Measurements from ENCODE around the gene SMIM32. TPM values are rescaled to one million over a fixed set of nuclear protein-coding genes. Genes with fewer than 3 reads are reported as not detected.
A peak's percentile ranks its signal among the peaks of the same experiment; 100 is the strongest.

SMIM32 gene
- total RNA-seq, 6 experiments from 2014 or later, result 0.25 to 1.1 TPM; not detected in 4

GRCh38 chr5:136199408-136199807 is 6.4 kb upstream of the SMIM32 start:
- 82% methylated on average over 2 of the region's 7 CpGs for WGBS (ENCODE audit: insufficient coverage, low coverage, low lambda C conversion rate, missing lambda C conversion rate)
- intact Hi-C loops (cut with DNase I), result no loop called here

DNA sequence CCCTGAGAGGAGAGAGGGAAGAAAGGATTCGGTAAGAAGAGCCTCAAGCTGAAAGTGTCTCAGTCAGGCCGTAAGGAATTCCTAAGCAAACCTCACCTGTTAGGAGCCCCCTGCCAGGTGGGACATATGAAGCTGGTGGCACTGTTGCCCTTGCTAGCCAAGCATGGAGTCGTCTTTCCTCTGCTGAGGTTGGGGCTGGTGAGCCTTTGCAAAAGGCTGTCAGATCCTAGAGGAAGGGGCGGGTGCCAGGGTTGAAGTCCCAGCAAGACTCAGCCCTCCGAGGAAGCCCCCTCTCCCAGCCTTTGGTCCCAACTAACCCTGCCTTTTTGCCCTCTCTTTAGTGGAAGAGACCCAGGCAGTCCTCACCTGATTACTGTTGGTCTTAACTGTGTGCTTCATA is 5.5 kb upstream of the SMIM32 start:
- ATAC-seq (no peak), DNase-seq (no peak)
- Histone ChIP-seq H3K4me1 (no peaks in the 10 kb centered on the region), H3K4me3 (no peak overlapping the region), H3K27me3 (no peaks in the 10 kb centered on the region), H3K36me3 (no peaks in the 10 kb centered on the region), H3K9me3 (no peaks in the 10 kb centered on the region), H3K27ac (no peak overlapping the region)
- intact Hi-C loops (cut with DNase I), result no loop called here
- WGBS (ENCODE audit: insufficient coverage, low coverage, low lambda C conversion rate, missing lambda C conversion rate), result 69% methylated on average over 2 of the region's 5 CpGs
- no peak for TF ChIP-seq POLR2A (IDR thresholded peaks at IDR 0.05)
- TF ChIP-seq, protein P1, sequence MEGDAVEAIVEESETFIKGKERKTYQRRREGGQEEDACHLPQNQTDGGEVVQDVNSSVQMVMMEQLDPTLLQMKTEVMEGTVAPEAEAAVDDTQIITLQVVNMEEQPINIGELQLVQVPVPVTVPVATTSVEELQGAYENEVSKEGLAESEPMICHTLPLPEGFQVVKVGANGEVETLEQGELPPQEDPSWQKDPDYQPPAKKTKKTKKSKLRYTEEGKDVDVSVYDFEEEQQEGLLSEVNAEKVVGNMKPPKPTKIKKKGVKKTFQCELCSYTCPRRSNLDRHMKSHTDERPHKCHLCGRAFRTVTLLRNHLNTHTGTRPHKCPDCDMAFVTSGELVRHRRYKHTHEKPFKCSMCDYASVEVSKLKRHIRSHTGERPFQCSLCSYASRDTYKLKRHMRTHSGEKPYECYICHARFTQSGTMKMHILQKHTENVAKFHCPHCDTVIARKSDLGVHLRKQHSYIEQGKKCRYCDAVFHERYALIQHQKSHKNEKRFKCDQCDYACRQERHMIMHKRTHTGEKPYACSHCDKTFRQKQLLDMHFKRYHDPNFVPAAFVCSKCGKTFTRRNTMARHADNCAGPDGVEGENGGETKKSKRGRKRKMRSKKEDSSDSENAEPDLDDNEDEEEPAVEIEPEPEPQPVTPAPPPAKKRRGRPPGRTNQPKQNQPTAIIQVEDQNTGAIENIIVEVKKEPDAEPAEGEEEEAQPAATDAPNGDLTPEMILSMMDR (IDR thresholded peaks at IDR 0.05), result no peak

More at GRCh38 chr5:136199408-136199807, 6.4 kb upstream of the SMIM32 start:
- H3K27me3 ChIP-seq, result no peaks in the 10 kb centered on the region
- no peaks in the 10 kb centered on the region for H3K9me3 ChIP-seq
- H3K4me3 ChIP-seq, result no peak overlapping the region
- no peak for TF ChIP-seq POLR2A (IDR thresholded peaks at IDR 0.05)
- TF ChIP-seq, protein P1 (IDR thresholded peaks at IDR 0.05), result no peak
- ATAC-seq (no peak), DNase-seq (peak in 1 of 3 donors; percentile 24)
- H3K27ac ChIP-seq, result no peak overlapping the region
- H3K4me1 ChIP-seq, result no peaks in the 10 kb centered on the region
- no peaks in the 10 kb centered on the region for H3K36me3 ChIP-seq

DNA sequence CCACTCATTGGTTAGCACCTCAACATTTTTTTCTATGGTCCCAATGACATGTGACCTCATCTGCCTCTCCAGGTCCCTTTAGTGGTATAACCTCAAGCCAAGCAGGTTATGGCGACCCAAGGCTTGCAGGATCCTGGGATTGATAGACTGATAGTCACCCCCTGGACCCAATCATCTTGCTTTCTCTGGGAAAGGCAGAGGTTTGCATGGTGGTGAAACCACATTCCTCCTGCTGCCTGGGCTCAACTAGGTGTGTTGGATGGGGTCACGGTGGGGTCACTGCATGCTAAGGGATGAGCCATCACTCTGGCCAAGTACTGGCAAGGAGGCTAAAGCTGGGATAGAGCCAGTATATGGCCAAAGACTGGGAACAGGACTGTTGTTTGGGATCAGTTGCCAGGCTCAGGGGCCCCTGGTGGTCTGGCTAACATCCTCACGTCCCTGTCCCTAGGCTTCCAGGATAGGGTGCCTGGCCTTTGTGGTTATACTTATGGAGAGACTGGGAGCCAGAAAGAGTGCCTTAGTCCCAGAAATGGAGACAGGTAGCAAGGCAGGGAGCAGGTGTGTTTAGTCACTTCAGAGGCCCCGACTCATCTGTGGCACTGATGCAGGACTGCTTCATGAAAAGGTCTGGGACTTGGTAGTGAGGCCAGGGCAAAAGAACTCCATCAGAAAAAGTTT is 4.6 kb upstream of the SMIM32 start:
- WGBS (ENCODE audit: insufficient coverage, low coverage, low lambda C conversion rate, missing lambda C conversion rate), result 86% methylated on average over 2 of the region's 4 CpGs
- Histone ChIP-seq H3K36me3 (no peaks in the 10 kb centered on the region), H3K4me3 (no peak overlapping the region), H3K27ac (no peak overlapping the region), H3K4me1 (peaks cover 0 to 4% (median 0%) of the 10 kb centered on the region in 4 donors), H3K9me3 (no peaks in the 10 kb centered on the region), H3K27me3 (no peaks in the 10 kb centered on the region)
- no peak for ATAC-seq
- no peak for TF ChIP-seq POLR2A (IDR thresholded peaks at IDR 0.05)
- TF ChIP-seq, protein P1 (IDR thresholded peaks at IDR 0.05), result no peak
- DNase-seq, result peak in 1 of 3 donors; percentile 25
- intact Hi-C loops (cut with DNase I), result no loop called here

DNA sequence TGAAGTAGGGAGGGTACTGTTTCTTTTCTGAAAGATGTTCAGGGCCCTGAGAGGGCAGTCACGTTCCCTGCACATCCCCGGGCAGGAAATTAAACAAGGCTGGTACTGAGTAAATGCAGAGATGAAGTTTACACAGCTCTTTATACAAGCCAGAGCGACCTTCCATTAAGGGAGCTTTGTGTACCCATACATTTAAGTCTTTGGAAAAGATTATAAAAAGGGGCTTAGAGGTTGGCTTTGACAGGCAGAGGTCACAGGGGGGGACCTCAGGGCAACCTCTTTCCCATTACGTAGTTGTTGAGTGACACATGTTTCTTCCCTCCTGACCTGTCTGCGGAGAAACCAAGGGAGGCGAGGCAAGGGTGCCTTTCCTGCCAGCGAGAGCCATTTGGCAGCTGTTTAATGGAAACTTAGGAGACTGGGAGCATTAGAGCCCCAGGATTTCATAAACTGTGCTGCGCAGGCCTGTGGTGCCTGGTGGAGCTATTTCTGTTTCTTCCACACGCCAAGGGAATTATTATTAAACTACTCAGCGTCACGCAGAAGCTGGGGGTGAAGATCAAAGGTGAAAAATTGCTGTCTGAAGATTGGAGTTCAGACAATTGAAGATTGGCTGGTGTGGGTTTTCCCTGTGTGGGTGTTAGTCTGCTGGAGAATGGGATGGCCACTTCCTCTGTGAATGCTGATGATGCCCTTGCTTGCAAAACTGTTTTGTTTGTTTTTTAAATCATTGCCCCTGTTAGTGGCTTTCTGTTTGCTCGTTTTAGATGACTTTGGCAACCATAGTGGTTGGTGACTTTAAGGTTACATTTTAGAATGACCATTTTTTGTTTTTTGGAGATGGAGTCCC is 3.2 kb upstream of the SMIM32 start:
- intact Hi-C loops (cut with DNase I), result no loop called here
- H3K27ac ChIP-seq, result no peak overlapping the region
- TF ChIP-seq POLR2A (IDR thresholded peaks at IDR 0.05), result no peak
- TF ChIP-seq, protein P1 (IDR thresholded peaks at IDR 0.05), result no peak
- H3K9me3 ChIP-seq, result no peaks in the 10 kb centered on the region
- WGBS (ENCODE audit: insufficient coverage, low coverage, low lambda C conversion rate, missing lambda C conversion rate), result 60% methylated on average over 8 of the region's 12 CpGs
- peaks cover 0 to 13% (median 0%) of the 10 kb centered on the region in 4 donors for H3K4me1 ChIP-seq
- H3K36me3 ChIP-seq, result no peaks in the 10 kb centered on the region
- peak in 1 of 4 donors; percentile 15 for ATAC-seq
- H3K27me3 ChIP-seq, result peaks cover 0 to 7% of the 10 kb centered on the region in 2 donors
- DNase-seq, result no peak
- H3K4me3 ChIP-seq, result no peak overlapping the region

All from right lobe of liver (tissue), 6 donors.